GM23248 (cell line): Measurements from ENCODE around the gene EIF4E3.

Source experiments
- EZH2 ChIP-seq: fragments of 200-600 bp; sonication (generic); IDR thresholded peaks from 2 replicates; pipeline ENCODE4 v1.6.1; 2018; ENCODE audit warnings: antibody characterized with exemption, mild to moderate bottlenecking; ENCODE audit not compliant: insufficient read depth, poor library complexity, severe bottlenecking
- EZH2phosphoT487 ChIP-seq: fragments of 200-600 bp; sonication (generic); IDR thresholded peaks from 2 replicates; pipeline ENCODE4 v1.6.1; 2018; ENCODE audit warnings: antibody characterized with exemption, moderate library complexity, mild to moderate bottlenecking, low read depth; ENCODE audit not compliant: insufficient read depth

DNA sequence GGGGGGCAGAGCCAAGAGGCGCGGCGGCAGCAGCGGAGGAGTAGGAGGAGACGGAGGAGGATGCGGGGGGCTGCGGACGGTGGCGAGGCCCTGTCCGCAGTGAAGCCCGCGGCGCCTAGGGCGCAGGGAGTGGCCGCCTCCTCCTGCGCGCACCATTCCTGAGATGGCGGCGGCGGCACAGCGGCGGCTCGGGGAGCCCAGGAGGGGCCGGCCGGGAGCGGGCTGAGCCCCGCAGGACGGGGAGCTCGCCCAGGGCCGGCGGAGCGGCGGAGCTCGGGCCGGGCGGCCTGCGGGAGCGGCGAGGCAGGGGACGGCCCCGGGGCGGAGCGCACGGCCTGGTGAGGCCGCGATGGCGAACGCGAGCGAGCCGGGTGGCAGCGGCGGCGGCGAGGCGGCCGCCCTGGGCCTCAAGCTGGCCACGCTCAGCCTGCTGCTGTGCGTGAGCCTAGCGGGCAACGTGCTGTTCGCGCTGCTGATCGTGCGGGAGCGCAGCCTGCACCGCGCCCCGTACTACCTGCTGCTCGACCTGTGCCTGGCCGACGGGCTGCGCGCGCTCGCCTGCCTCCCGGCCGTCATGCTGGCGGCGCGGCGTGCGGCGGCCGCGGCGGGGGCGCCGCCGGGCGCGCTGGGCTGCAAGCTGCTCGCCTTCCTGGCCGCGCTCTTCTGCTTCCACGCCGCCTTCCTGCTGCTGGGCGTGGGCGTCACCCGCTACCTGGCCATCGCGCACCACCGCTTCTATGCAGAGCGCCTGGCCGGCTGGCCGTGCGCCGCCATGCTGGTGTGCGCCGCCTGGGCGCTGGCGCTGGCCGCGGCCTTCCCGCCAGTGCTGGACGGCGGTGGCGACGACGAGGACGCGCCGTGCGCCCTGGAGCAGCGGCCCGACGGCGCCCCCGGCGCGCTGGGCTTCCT, 28.8 kb upstream of the EIF4E3 start, which contains the start of gene GPR27:
- no peak for TF ChIP-seq EZH2
- no peak for TF ChIP-seq EZH2phosphoT487
